Fibroblast of the aortic adventitia (primary cell): ENCODE data around the gene LRFN2. TPM values are rescaled to one million over a fixed set of nuclear protein-coding genes. Genes with fewer than 3 reads are reported as not detected.

Experiments
- DNase-seq: peaks from one replicate; pipeline ENCODE4 v3.0.0-alpha.2; 2010; ENCODE audit warnings: low read depth
- H3K4me3 ChIP-seq: 2 replicates; pipeline ENCODE4 v1.5.1; 2011; ENCODE audit warnings: low read depth, mild to moderate bottlenecking, control low read depth, low read length, moderate library complexity
- total RNA-seq: library from RNA; depleted of rRNA; stranded (reverse); fragments of >200 nt; gene quantifications from 2 replicates; pipeline ENCODE4 v1.2.3, GENCODE V29; 2012; ENCODE audit warnings: low replicate concordance
- TF ChIP-seq, protein P1 (sequence below): IDR thresholded peaks from 2 replicates; pipeline ENCODE4 v1.5.1; 2011; ENCODE audit warnings: mild to moderate bottlenecking, low read length, control low read depth, inconsistent platforms; ENCODE audit not compliant: insufficient read depth

Gene LRFN2
- total RNA-seq, 1 donor = not detected

- TF ChIP-seq, protein P1, sequence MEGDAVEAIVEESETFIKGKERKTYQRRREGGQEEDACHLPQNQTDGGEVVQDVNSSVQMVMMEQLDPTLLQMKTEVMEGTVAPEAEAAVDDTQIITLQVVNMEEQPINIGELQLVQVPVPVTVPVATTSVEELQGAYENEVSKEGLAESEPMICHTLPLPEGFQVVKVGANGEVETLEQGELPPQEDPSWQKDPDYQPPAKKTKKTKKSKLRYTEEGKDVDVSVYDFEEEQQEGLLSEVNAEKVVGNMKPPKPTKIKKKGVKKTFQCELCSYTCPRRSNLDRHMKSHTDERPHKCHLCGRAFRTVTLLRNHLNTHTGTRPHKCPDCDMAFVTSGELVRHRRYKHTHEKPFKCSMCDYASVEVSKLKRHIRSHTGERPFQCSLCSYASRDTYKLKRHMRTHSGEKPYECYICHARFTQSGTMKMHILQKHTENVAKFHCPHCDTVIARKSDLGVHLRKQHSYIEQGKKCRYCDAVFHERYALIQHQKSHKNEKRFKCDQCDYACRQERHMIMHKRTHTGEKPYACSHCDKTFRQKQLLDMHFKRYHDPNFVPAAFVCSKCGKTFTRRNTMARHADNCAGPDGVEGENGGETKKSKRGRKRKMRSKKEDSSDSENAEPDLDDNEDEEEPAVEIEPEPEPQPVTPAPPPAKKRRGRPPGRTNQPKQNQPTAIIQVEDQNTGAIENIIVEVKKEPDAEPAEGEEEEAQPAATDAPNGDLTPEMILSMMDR = no peak
- DNase-seq = no peak
- no peak overlapping the region for H3K4me3 ChIP-seq
Observed at GRCh38 chr6:40610229-40610628, 23.1 kb upstream of the LRFN2 start.

DNA sequence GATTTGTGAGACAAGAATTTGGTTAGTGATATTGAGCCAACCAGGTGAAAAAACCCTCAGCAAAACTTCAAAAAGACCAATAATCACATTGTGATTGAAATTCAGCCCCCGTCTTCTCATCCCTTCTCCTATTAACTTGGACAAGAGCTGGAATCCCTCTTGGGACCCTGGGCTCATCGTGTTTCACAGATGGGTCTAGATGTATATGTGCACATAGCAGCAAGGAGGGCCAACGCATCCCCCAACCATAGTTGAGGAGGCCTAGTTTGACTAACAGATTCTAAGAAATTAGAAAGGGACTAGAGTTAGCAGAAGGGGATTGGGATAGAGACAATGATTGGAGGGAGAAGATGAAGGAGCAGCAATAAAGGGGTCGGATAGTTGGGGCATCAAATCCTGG is 19.8 kb upstream of the LRFN2 start:
- no peak for DNase-seq
- H3K4me3 ChIP-seq = no peak overlapping the region
- TF ChIP-seq, protein P1 = no peak

DNA sequence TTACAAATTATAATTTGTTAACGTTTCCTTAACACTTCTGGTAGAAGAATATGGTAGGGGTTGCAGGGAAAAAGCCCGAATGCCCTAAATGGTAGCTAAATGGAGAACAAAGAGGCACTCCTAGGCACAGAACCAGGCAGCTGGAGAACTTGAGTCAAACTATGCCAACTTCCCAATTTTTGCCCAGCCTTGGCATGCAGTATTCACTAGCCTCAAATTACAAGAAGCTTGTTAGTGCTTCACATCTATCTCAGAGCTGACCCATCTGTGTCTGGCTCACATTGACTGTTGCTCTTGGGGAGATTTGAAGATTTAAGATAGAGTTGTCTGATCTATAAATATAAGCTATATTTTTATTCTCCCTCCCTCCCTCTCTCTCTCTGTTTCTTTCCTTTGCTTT is 19.4 kb upstream of the LRFN2 start:
- TF ChIP-seq, protein P1 = no peak
- no peak overlapping the region for H3K4me3 ChIP-seq
- DNase-seq = no peak

DNA sequence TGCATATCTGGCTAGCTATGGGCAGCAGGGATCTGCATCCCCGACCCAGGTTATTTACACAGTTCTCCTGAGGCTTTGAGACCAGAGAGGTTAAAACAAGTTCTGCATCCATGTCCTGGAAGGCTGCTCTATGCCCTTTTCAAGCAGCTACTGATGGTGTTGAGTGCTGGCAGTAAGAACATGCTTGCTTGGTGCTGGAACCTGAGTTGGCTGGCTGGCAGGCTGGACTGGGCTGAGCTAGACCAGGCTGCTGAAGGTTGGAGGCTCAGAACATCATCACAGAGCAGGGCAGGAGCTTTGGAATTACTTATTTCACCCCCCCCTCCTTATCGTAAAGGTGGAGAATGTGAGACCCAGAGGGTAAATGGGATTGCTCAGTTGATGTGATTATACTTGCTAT is 16.9 kb upstream of the LRFN2 start:
- TF ChIP-seq, protein P1 = no peak
- no peak for DNase-seq
- no peak overlapping the region for H3K4me3 ChIP-seq

DNA sequence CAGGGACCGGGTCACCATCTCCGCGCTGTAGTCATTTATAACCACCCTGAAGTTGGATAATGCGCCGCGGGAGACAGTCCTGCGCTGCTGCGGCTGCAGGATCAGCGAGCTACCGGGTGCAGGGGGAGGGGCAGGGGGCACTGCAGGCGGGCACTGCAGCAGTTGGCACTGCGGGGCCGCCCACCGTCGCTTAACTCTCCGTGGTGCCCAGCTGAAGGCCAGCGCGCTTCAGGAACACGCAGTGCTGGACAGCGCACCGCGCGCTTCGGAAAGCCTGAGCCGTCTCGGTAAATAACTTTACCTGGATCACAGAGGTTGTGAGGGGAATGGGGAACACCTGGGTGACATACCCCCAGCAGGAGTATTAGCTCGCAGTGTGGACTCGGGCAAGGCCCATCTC is 12.4 kb upstream of the LRFN2 start:
- TF ChIP-seq, protein P1 = no peak

GRCh38 chr6:40598516-40598915 is 11.4 kb upstream of the LRFN2 start:
- no peak overlapping the region for H3K4me3 ChIP-seq
- TF ChIP-seq, protein P1 = no peak
- no peak for DNase-seq

More for the DNA sequence above, 12.4 kb upstream of the LRFN2 start:
- no peak for DNase-seq
- H3K4me3 ChIP-seq = no peak overlapping the region

DNA sequence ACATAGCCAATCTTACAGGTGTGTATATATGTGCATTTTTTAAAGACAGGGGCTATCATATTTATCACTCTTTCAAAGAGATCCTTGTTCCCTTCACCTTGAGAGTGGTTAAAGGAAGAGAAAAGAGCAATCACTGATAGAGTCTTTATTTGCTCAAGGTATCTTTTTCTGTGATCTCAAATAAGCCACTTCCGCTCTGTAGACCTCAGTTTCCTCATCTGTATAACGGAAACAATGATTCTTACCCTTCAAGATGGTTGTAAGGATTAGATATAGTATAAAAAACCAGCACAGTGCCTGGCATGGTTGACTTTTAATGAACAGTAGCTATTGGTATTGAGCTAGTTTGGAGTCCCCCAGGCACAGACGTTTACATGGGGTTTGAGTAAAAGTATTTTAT is 10.1 kb upstream of the LRFN2 start:
- TF ChIP-seq, protein P1 = no peak
- DNase-seq = no peak
- H3K4me3 ChIP-seq = no peak overlapping the region
